Natural killer cell (primary cell): ENCODE results near the gene FIBP. TPM values are rescaled to one million over a fixed set of nuclear protein-coding genes. Genes with fewer than 3 reads are reported as not detected.

Source experiments
- total RNA-seq, 4 donors: library from RNA; stranded (reverse); fragments of 120-200 nt in 1 of 4; gene quantifications; one replicate each; pipeline versions ENCODE4 v1.2.3 to v1.2.4, GENCODE V29; 2013 to 2022

The FIBP gene
- total RNA-seq, 3 donors from 2014 or later (not counting 1 experiment from before 2014, with no cell fraction given) = 36.5 to 47.9 (median 45.7) TPM

Other genes starting within 250 kb of the FIBP start
- gene RELA, start 225.6 kb downstream of the FIBP start, total RNA-seq = 100 to 1,000 TPM; 319 to 380 (median 338) TPM
- 100 to 1,000 TPM; 140 to 155 (median 146) TPM for gene KAT5, start 176.2 kb downstream of the FIBP start, total RNA-seq
- 10 to 100 TPM; 34.6 to 45.6 (median 38.5) TPM for gene RNASEH2C, start 167.7 kb downstream of the FIBP start, total RNA-seq
- 10 to 100 TPM; 13.9 to 22.5 (median 21.3) TPM for gene AP5B1, start 107.5 kb downstream of the FIBP start, total RNA-seq
- under 1 TPM in 2 of 3 donors, not detected in 1; 0.11 to 0.12 TPM for gene OVOL1, start 101.4 kb downstream of the FIBP start, total RNA-seq
- gene SNX32, start 54.5 kb downstream of the FIBP start, total RNA-seq = 1 to 10 TPM in 1 of 3 donors, under 1 TPM in 2; 0.31 to 2.0 (median 0.54) TPM
- gene CFL1, start 30.3 kb downstream of the FIBP start, total RNA-seq = 1,000 to 10,000 TPM; 1,035 to 1,220 (median 1,095) TPM
- 10 to 100 TPM; 71.6 to 93.4 (median 73.6) TPM for gene MUS81, start 28.0 kb downstream of the FIBP start, total RNA-seq
- 10 to 100 TPM in 1 of 3 donors, 1 to 10 TPM in 2; 6.1 to 13.0 (median 9.8) TPM for gene EFEMP2, start 15.7 kb downstream of the FIBP start, total RNA-seq
- gene CTSW, start 8.6 kb downstream of the FIBP start, total RNA-seq = 1,000 to 10,000 TPM in 1 of 3 donors, 100 to 1,000 TPM in 2; 765 to 1,016 (median 976) TPM
- gene CCDC85B, start 2.2 kb upstream of the FIBP start, total RNA-seq = 10 to 100 TPM; 22.6 to 36.1 (median 24.1) TPM
- gene FOSL1, start 11.9 kb upstream of the FIBP start, total RNA-seq = 1 to 10 TPM; 3.4 to 9.0 (median 6.8) TPM
- 10 to 100 TPM; 19.9 to 28.3 (median 20.7) TPM for gene C11orf68, start 30.6 kb upstream of the FIBP start, total RNA-seq
- gene DRAP1, start 31.0 kb upstream of the FIBP start, total RNA-seq = 100 to 1,000 TPM; 114 to 115 (median 115) TPM
- gene TSGA10IP, start 57.0 kb upstream of the FIBP start, total RNA-seq = not detected
- gene SART1, start 73.3 kb upstream of the FIBP start, total RNA-seq = 100 to 1,000 TPM; 103 to 123 (median 115) TPM
- 10 to 100 TPM; 49.9 to 74.2 (median 62.8) TPM for gene EIF1AD, start 113.7 kb upstream of the FIBP start, total RNA-seq
- gene BANF1, start 114.0 kb upstream of the FIBP start, total RNA-seq = 100 to 1,000 TPM in 1 of 3 donors, 10 to 100 TPM in 2; 87.8 to 107 (median 90.4) TPM
- gene CST6, start 123.5 kb upstream of the FIBP start, total RNA-seq = not detected
- 10 to 100 TPM; 12.2 to 16.9 (median 13.3) TPM for gene CATSPER1, start 138.0 kb upstream of the FIBP start, total RNA-seq
- not detected for gene GAL3ST3, start 160.7 kb upstream of the FIBP start, total RNA-seq
- gene SF3B2, start 163.9 kb upstream of the FIBP start, total RNA-seq = 100 to 1,000 TPM; 249 to 269 (median 253) TPM
- gene PACS1, start 181.8 kb upstream of the FIBP start, total RNA-seq = 100 to 1,000 TPM; 176 to 204 (median 186) TPM